ENCODE measurements around the gene RPL12. TPM values are rescaled to one million over a fixed set of nuclear protein-coding genes. Genes with fewer than 3 reads are reported as not detected.

The RPL12 gene
- total RNA-seq, 1 donor from 2014 or later: 1,693 TPM

DNA sequence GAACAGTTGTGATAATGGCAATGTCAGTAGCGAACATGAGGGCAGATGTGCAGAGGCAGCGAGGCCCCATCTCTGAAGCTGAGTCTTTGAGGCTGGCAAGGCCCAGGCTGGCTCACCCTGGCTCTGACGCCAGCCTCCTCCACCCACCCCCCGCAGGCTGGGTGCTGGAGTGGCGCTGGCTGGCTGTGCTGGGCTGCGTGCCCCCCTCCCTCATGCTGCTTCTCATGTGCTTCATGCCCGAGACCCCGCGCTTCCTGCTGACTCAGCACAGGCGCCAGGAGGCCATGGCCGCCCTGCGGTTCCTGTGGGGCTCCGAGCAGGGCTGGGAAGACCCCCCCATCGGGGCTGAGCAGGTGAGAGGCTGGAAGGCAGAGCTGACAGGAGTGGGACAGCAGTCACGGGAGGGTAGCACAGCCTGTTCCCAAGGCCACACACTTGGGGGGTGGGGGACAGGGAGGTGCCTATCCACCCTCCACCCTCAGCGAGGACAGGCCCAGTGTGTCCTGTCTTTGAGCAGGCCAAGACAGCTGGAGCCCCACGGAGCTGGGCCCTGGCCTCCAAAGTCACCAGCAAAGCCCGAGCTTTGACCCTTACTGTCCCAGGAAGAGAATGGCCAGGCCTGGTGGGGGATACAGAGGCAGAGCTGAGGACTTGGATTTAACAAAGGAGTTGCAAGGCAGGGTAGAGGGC, 48.7 kb downstream of the RPL12 start:
- DNase-seq: no peak

DNA sequence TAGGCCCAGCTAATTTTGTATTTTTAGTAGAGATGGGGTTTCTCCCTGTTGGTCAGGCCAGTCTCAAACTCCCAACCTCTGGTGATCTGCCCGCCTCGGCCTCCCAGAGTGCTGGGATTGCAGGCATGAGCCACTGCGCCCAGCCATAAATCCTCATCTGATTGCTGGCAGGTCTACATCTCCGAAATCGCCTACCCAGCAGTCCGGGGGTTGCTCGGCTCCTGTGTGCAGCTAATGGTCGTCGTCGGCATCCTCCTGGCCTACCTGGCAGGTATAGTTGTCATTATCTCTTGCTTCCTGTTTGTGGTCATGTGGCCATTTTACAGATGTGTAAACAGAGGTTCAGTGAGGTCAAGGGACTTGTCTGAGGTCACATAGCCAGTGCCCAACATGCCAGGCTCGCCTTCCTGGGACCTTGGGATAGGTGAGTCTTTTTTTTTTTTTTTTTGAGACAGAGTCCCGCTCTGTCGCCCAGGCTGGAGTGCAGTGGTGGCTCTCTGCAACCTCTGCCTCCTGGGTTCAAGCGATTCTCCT, 51.4 kb downstream of the RPL12 start:
- DNase-seq: no peak

GRCh38 chr9:127398715-127399400, 52.3 kb downstream of the RPL12 start:
- DNase-seq: no peak

DNA sequence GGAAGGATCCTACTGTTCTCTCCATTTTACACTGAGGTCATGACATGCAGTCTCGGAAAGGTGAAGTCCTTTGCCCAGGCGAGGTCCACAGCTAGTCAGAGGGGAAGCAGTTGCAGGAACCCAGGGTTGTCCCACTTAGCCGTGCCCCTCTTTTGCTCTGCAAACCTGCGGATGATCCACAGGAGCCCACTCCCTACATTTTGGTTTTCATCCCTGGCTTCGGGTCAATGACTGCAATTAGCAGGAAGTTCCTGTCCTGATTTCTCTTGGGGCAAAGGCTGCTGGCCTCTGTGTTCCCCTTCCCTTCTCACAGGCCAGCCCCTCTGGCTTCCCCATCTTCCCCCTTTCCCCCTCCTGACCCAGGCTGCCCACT, 52.9 kb downstream of the RPL12 start:
- DNase-seq: no peak

Other genes with a start within 250 kb of the RPL12 start
- gene GARNL3, start 186.6 kb downstream of the RPL12 start, total RNA-seq: 2.4 and 3.4 TPM in 2 replicates
- gene SLC2A8, start 54.2 kb downstream of the RPL12 start, total RNA-seq: 10.1 and 11.9 TPM in 2 replicates
- 11.8 and 14.8 TPM in 2 replicates for gene ZNF79, start 27.0 kb downstream of the RPL12 start, total RNA-seq
- 15.7 and 16.2 TPM in 2 replicates for gene LRSAM1, start 104 bp upstream of the RPL12 start, total RNA-seq
- gene STXBP1, start 160.9 kb upstream of the RPL12 start, total RNA-seq: 24.7 and 34.0 TPM in 2 replicates